Natural killer cell (primary cell): ENCODE data around the gene DNAH7. TPM values are rescaled to one million over a fixed set of nuclear protein-coding genes. Genes with fewer than 3 reads are reported as not detected.
A peak's percentile ranks its signal among the peaks of the same experiment; 100 is the strongest.

Experiments
- ATAC-seq, 3 donors: fragments of 150-1000 bp in 2 of 3; fragments of 200-7000 bp in 1 of 3; cut with Tn5 transposase; 1 replicate in 1 of 3; 2 replicates in 2 of 3; pipeline ENCODE4 v1.10.0; 2021; ENCODE audit warnings: mild to moderate bottlenecking in 2 of 3, moderate library complexity in 2 of 3
- DNase-seq, 2 donors: peaks; one replicate each; pipeline versions ENCODE4 v3.0.0 to v3.0.0-alpha.2; 2013 to 2021; ENCODE audit warnings: mixed read lengths in 1 of 2
- H3K27ac ChIP-seq: one replicate; pipeline ENCODE4 v1.5.1; 2013; ENCODE audit warnings: mild to moderate bottlenecking, low read length
- H3K27me3 ChIP-seq: one replicate; pipeline ENCODE4 v1.6.1; 2013; ENCODE audit warnings: low read length; ENCODE audit not compliant: control insufficient read depth, insufficient read depth
- H3K36me3 ChIP-seq: one replicate; pipeline ENCODE4 v1.6.1; 2013; ENCODE audit warnings: low read length; ENCODE audit not compliant: control insufficient read depth, insufficient read depth
- H3K4me1 ChIP-seq: one replicate; pipeline ENCODE4 v1.6.1; 2013; ENCODE audit warnings: low read length; ENCODE audit not compliant: control insufficient read depth, insufficient read depth
- H3K4me3 ChIP-seq: one replicate; pipeline ENCODE4 v1.5.1; 2013; ENCODE audit warnings: low read length
- H3K9me3 ChIP-seq: one replicate; pipeline ENCODE4 v1.6.1; 2013; ENCODE audit warnings: low read length; ENCODE audit not compliant: control insufficient read depth, insufficient read depth
- H3K27ac Mint-ChIP-seq, 2 donors: one replicate each; pipeline ENCODE4 v1.8.0; 2022; ENCODE audit warnings: mild to moderate bottlenecking in 2 of 2, mixed read lengths in 2 of 2, moderate library complexity in 1 of 2
- H3K27me3 Mint-ChIP-seq, 2 donors: one replicate each; pipeline ENCODE4 v1.8.0; 2022; ENCODE audit warnings: low read depth in 2 of 2, mixed read lengths in 2 of 2
- H3K36me3 Mint-ChIP-seq: one replicate; pipeline ENCODE4 v1.8.0; 2022; ENCODE audit warnings: mixed read lengths
- H3K4me1 Mint-ChIP-seq, 2 donors: one replicate each; pipeline ENCODE4 v1.8.0; 2022; ENCODE audit warnings: mixed read lengths in 2 of 2
- H3K4me3 Mint-ChIP-seq: one replicate; pipeline ENCODE4 v1.8.0; 2022; ENCODE audit warnings: mild to moderate bottlenecking, moderate library complexity, mixed read lengths
- H3K9me3 Mint-ChIP-seq, 2 donors: one replicate each; pipeline ENCODE4 v1.8.0; 2022; ENCODE audit warnings: mixed read lengths in 2 of 2
- WGBS: methylation state at CpG from one replicate; pipeline ENCODE4 v1.1.7; 2013; ENCODE audit warnings: missing lambda C conversion rate; ENCODE audit not compliant: insufficient coverage; 5-methylcytosine and 5-hydroxymethylcytosine counted together
- intact Hi-C: fragments of 100-400 bp; cut with micrococcal nuclease; formaldehyde crosslinking; loops from one replicate; pipeline ENCODE4 v1.14.2; 2022
- total RNA-seq, 4 donors: library from RNA; stranded (reverse); fragments of 120-200 nt in 1 of 4; gene quantifications; one replicate each; pipeline versions ENCODE4 v1.2.3 to v1.2.4, GENCODE V29; 2013 to 2022
- TF ChIP-seq, protein P1 (sequence below): fragments of 200-600 bp; IDR thresholded peaks from one replicate; pipeline ENCODE4 v1.8.0; 2022; ENCODE audit warnings: antibody characterized with exemption

The DNAH7 gene
- total RNA-seq, 3 donors from 2014 or later (not counting 1 experiment from before 2014, with no cell fraction given), result 0.07 to 0.20 TPM; not detected in 1

- Mint-ChIP-seq H3K4me3 (no peak overlapping the region), H3K27me3 (no peaks in the 10 kb centered on the region), H3K9me3 (no peaks in the 10 kb centered on the region), H3K27ac (no peak overlapping the region), H3K36me3 (no peaks in the 10 kb centered on the region), H3K4me1 (no peaks in the 10 kb centered on the region)
- ATAC-seq, result no peak
- no peak for DNase-seq
- intact Hi-C loops, result no loop called here
- Histone ChIP-seq H3K27ac (no peak overlapping the region), H3K9me3 (no peaks in the 10 kb centered on the region), H3K4me3 (no peak overlapping the region), H3K4me1 (no peaks in the 10 kb centered on the region), H3K27me3 (no peaks in the 10 kb centered on the region), H3K36me3 (no peaks in the 10 kb centered on the region)
- TF ChIP-seq, protein P1, sequence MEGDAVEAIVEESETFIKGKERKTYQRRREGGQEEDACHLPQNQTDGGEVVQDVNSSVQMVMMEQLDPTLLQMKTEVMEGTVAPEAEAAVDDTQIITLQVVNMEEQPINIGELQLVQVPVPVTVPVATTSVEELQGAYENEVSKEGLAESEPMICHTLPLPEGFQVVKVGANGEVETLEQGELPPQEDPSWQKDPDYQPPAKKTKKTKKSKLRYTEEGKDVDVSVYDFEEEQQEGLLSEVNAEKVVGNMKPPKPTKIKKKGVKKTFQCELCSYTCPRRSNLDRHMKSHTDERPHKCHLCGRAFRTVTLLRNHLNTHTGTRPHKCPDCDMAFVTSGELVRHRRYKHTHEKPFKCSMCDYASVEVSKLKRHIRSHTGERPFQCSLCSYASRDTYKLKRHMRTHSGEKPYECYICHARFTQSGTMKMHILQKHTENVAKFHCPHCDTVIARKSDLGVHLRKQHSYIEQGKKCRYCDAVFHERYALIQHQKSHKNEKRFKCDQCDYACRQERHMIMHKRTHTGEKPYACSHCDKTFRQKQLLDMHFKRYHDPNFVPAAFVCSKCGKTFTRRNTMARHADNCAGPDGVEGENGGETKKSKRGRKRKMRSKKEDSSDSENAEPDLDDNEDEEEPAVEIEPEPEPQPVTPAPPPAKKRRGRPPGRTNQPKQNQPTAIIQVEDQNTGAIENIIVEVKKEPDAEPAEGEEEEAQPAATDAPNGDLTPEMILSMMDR, result no peak
- WGBS, result 0% methylated on average over 1 of the region's 1 CpG
These were observed 6.6 kb upstream of the DNAH7 start for GRCh38 chr2:196075196-196075595.

DNA sequence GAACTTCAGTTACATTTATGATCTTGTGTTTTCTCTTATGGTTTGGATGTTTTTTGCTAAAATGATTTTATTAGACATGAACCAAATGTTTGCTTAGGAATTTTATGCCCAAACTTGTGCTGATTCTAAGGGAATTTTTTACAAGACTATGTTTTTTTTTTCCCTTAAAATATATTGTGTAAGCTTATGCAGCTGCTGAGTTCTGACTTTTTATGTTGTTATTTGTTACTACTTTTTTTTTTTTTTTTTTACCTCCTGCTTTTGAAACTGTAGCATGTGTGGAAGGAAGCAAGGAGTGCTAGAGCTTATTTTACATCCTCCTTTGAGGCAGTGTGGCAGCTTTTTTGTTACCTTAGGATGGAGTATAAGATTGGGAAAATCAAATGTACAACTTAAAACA, 6.0 kb upstream of the DNAH7 start:
- H3K36me3 ChIP-seq, result no peaks in the 10 kb centered on the region
- Mint-ChIP-seq H3K9me3 (no peaks in the 10 kb centered on the region), H3K27ac (no peak overlapping the region), H3K27me3 (no peaks in the 10 kb centered on the region), H3K4me3 (no peak overlapping the region), H3K36me3 (no peaks in the 10 kb centered on the region), H3K4me1 (no peaks in the 10 kb centered on the region)
- no peaks in the 10 kb centered on the region for H3K4me1 ChIP-seq
- H3K27me3 ChIP-seq, result no peaks in the 10 kb centered on the region
- intact Hi-C loops, result no loop called here
- no peaks in the 10 kb centered on the region for H3K9me3 ChIP-seq
- no peak overlapping the region for H3K27ac ChIP-seq
- no peak overlapping the region for H3K4me3 ChIP-seq
- DNase-seq (no peak), ATAC-seq (no peak)
- TF ChIP-seq, protein P1, result no peak

DNA sequence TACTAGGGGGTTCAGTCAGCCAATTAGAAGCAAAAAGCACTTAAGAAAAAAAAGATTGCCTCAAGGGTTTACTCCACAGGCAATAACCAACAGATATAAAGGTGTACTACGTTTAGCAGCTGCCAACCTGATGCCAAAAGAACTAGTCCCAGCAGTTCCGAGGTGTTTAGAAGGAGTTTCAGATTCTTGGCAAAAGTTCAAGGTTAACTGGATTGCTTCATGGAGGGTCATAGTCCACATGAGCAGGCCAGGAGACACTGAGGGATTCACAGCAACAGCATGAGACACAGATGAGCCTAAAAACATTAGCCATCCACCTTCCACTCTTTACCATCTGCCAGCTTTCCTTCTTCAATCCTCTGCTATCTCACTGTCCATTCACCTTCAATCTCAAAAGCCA, 4.9 kb upstream of the DNAH7 start:
- TF ChIP-seq, protein P1, result no peak
- intact Hi-C loops, result no loop called here

DNA sequence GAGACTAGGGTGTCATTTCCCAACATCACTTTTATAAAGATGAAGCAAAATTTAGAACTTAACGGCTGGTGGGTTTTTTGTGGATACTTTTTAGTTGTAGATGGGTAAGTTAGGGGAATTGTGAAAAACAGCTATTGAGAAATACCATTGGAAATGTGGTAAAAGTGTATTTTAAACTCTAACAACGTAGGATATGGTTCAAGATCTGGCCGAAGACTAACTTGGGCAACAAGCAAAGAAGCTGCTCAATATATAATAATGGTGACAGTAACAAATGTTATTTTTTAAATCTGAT, 1.6 kb downstream of the DNAH7 start:
- no peak for DNase-seq
- intact Hi-C loops, result loop anchor here (5.0 to 10.0 kb wide), 4 partner anchors 405 to 660 kb away; no protein-coding TSS in a partner anchor
- Mint-ChIP-seq H3K4me3 (peak overlapping the region; percentile 73), H3K27ac (peak overlapping the region; percentile 22 to 34), H3K4me1 (peaks cover 11 to 16% of the 10 kb centered on the region in 2 donors), H3K9me3 (no peaks in the 10 kb centered on the region), H3K27me3 (no peaks in the 10 kb centered on the region), H3K36me3 (no peaks in the 10 kb centered on the region)
- peaks cover 12% of the 10 kb centered on the region for H3K4me1 ChIP-seq
- no peaks in the 10 kb centered on the region for H3K9me3 ChIP-seq
- ATAC-seq, result no peak
- H3K27ac ChIP-seq, result no peak overlapping the region
- H3K4me3 ChIP-seq, result no peak overlapping the region
- 14% methylated on average over 3 of the region's 3 CpGs for WGBS
- no peaks in the 10 kb centered on the region for H3K27me3 ChIP-seq
- TF ChIP-seq, protein P1, result peak; percentile 56
- no peaks in the 10 kb centered on the region for H3K36me3 ChIP-seq

More for the DNA sequence above, 4.9 kb upstream of the DNAH7 start:
- DNase-seq (no peak), ATAC-seq (no peak)
- Mint-ChIP-seq H3K27ac (no peak overlapping the region), H3K9me3 (no peaks in the 10 kb centered on the region), H3K4me3 (no peak overlapping the region), H3K4me1 (peaks cover 1 to 6% of the 10 kb centered on the region in 2 donors), H3K27me3 (no peaks in the 10 kb centered on the region), H3K36me3 (no peaks in the 10 kb centered on the region)
- Histone ChIP-seq H3K27me3 (no peaks in the 10 kb centered on the region), H3K27ac (no peak overlapping the region), H3K36me3 (no peaks in the 10 kb centered on the region), H3K9me3 (no peaks in the 10 kb centered on the region), H3K4me1 (peaks cover 8% of the 10 kb centered on the region), H3K4me3 (no peak overlapping the region)
- 85% methylated on average over 2 of the region's 2 CpGs for WGBS
